GM21423 (cell line): ENCODE results near the gene HTR7.

ENCODE experiments used
- ATAC-seq: cut with Tn5 transposase; IDR thresholded peaks from one replicate; pipeline ENCODE4 v1.9.1; 2021; ENCODE audit warnings: mild to moderate bottlenecking, moderate library complexity; ENCODE audit not compliant: unreplicated experiment

HTR7 gene

GRCh38 chr10:90743291-90743690 is 114.5 kb downstream of the HTR7 start:
- no peak for ATAC-seq

- no peak for ATAC-seq
Measured at GRCh38 chr10:90741926-90742565, 115.8 kb downstream of the HTR7 start.

- ATAC-seq: no peak
Measured at GRCh38 chr10:90740265-90740664, 117.6 kb downstream of the HTR7 start.

- no peak for ATAC-seq
Measured at GRCh38 chr10:90738885-90739284, 119.0 kb downstream of the HTR7 start.

- ATAC-seq: no peak
Measured at GRCh38 chr10:90734415-90734814, 123.4 kb downstream of the HTR7 start.

- ATAC-seq: no peak
Measured at GRCh38 chr10:90732581-90732980, 125.3 kb downstream of the HTR7 start.

GRCh38 chr10:90723416-90724068 is 134.3 kb downstream of the HTR7 start:
- no peak for ATAC-seq

GRCh38 chr10:90722832-90723231 is 135.0 kb downstream of the HTR7 start:
- no peak for ATAC-seq

GRCh38 chr10:90718182-90718581 is 139.7 kb downstream of the HTR7 start:
- ATAC-seq: no peak

GRCh38 chr10:90712529-90712928 is 145.3 kb downstream of the HTR7 start:
- ATAC-seq: no peak

GRCh38 chr10:90709727-90710126 is 148.1 kb downstream of the HTR7 start:
- no peak for ATAC-seq

GRCh38 chr10:90707657-90708056 is 150.2 kb downstream of the HTR7 start:
- no peak for ATAC-seq

- no peak for ATAC-seq
Measured at GRCh38 chr10:90701428-90701827, 156.4 kb downstream of the HTR7 start.

GRCh38 chr10:90695915-90696676 is 161.7 kb downstream of the HTR7 start:
- ATAC-seq: no peak
